ENCODE data around the gene CNTNAP5. TPM values are rescaled to one million over a fixed set of nuclear protein-coding genes. Genes with fewer than 3 reads are reported as not detected.

CNTNAP5 gene
- total and polyA plus RNA-seq, 2 donors (not counting 3 experiments of a cell fraction or from before 2014, with no cell fraction given) = not detected

DNA sequence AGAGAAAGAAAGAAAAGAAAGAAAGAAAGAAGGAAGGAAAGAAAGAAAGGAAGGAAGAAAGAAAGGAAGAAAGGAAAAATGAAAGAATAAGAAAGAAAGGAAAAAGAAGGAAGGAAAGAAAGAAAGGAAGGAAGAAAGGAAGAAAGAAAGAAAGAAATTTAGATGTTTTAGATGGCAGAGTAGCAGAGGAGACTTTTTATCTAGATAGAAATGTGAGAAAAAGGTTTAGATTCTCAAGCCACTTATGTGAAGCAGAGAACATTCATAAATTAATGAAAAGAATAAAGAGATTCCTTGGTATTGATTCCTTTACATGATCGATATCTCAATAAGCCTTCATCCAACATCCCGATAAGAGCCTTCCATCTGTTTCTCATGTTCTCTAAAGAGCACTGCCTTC, 513.5 kb downstream of the CNTNAP5 start:
- H4K20me1 ChIP-seq (replicated peaks; ENCODE audit: control insufficient read depth, extremely low read depth, insufficient read depth, low read length) = no peaks in the 10 kb centered on the region
- no peak overlapping the region for H3K9ac ChIP-seq (replicated peaks; ENCODE audit: extremely low read depth, insufficient read depth, low read length)
- no TSS peak for BruUV-seq (replicated peaks)
- H3K9me1 ChIP-seq (replicated peaks; ENCODE audit: control insufficient read depth, extremely low read depth, insufficient read depth, low read length) = no peaks in the 10 kb centered on the region
- H3K4me1 ChIP-seq (ENCODE audit: control insufficient read depth, extremely low read depth, insufficient read depth, low read length) = no peaks in the 10 kb centered on the region
- H3K27ac ChIP-seq (ENCODE audit: insufficient read depth, low read depth, low read length) = no peak overlapping the region
- no peaks in the 10 kb centered on the region for H3K79me2 ChIP-seq (ENCODE audit: control insufficient read depth, insufficient read depth, low read length)
- ChIA-PET CTCF (no interaction called here), POLR2A (no interaction called here)
- H3K36me3 ChIP-seq (ENCODE audit: control insufficient read depth in 2 of 2, extremely low read depth in 1 of 2, insufficient read depth in 2 of 2, low read length in 2 of 2) = no peaks in the 10 kb centered on the region
- DNase-seq (ENCODE audit: low read depth, low spot score) = no peak
- no peak overlapping the region for H2AFZ ChIP-seq (ENCODE audit: low read depth, low read length)
- H3K9me3 ChIP-seq (replicated peaks; ENCODE audit: control insufficient read depth, insufficient read depth, low read length) = peaks cover 8% of the 10 kb centered on the region
- H3K27me3 ChIP-seq (ENCODE audit: control insufficient read depth in 2 of 2, insufficient read depth in 2 of 2, low read length in 2 of 2) = no peaks in the 10 kb centered on the region
- intact Hi-C loops (cut with micrococcal nuclease) = no loop called here
- H3K4me2 ChIP-seq (ENCODE audit: insufficient read depth, low read length) = no peak overlapping the region
- dilution Hi-C loops (cut with MboI; ENCODE audit: extremely low pct_ligation_motif_present, low sequenced_read_pairs) = no loop called here
- no peak for FAIRE-seq
- TF ChIP-seq POLR2AphosphoS5 (IDR thresholded peaks at IDR 0.05; ENCODE audit: insufficient read depth, low read depth, low read length) (no peak), MYC (IDR thresholded peaks at IDR 0.05; ENCODE audit: low read depth, low read length) (no peak), POLR2A (IDR thresholded peaks at IDR 0.05; ENCODE audit: low read depth, low read length) (no peak)
- H3K4me3 ChIP-seq (replicated peaks in 1 of 3; ENCODE audit: insufficient read depth in 1 of 3, low read depth in 1 of 3, low read length in 3 of 3) = no peak overlapping the region

DNA sequence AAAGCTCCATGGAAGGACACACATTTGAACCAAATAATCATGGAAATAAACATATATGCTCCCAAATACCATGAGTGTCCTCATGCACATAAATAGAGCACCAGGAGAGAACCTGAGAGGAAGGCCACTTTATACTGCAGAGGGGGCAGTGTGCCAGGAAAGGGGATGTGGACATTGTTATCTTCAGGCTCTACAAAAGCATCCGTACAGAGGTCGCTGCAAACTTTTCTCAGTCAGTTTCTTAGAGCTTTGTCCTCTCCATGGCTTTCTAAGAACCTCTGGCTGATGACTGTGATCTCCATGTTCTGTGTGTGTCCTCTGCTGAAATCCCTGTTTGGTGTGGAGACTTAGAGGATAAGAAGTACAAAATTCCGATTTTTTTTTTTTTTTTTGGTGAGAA, 515.7 kb downstream of the CNTNAP5 start:
- no peaks in the 10 kb centered on the region for H3K4me1 ChIP-seq (ENCODE audit: control insufficient read depth, extremely low read depth, insufficient read depth, low read length)
- H3K4me2 ChIP-seq (ENCODE audit: insufficient read depth, low read length) = no peak overlapping the region
- FAIRE-seq (no peak), DNase-seq (ENCODE audit: low read depth, low spot score) (no peak)
- dilution Hi-C loops (cut with MboI; ENCODE audit: extremely low pct_ligation_motif_present, low sequenced_read_pairs) (no loop called here), intact Hi-C loops (cut with micrococcal nuclease) (no loop called here)
- H3K4me3 ChIP-seq (replicated peaks in 1 of 3; ENCODE audit: insufficient read depth in 1 of 3, low read depth in 1 of 3, low read length in 3 of 3) = no peak overlapping the region
- no peaks in the 10 kb centered on the region for H3K9me1 ChIP-seq (replicated peaks; ENCODE audit: control insufficient read depth, extremely low read depth, insufficient read depth, low read length)
- H3K9ac ChIP-seq (replicated peaks; ENCODE audit: extremely low read depth, insufficient read depth, low read length) = no peak overlapping the region
- H3K27me3 ChIP-seq (ENCODE audit: control insufficient read depth in 2 of 2, insufficient read depth in 2 of 2, low read length in 2 of 2) = no peaks in the 10 kb centered on the region
- ChIA-PET POLR2A (no interaction called here), CTCF (no interaction called here)
- H3K27ac ChIP-seq (ENCODE audit: insufficient read depth, low read depth, low read length) = no peak overlapping the region
- no peaks in the 10 kb centered on the region for H4K20me1 ChIP-seq (replicated peaks; ENCODE audit: control insufficient read depth, extremely low read depth, insufficient read depth, low read length)
- TF ChIP-seq, protein P1, sequence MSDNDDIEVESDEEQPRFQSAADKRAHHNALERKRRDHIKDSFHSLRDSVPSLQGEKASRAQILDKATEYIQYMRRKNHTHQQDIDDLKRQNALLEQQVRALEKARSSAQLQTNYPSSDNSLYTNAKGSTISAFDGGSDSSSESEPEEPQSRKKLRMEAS (IDR thresholded peaks at IDR 0.05; ENCODE audit: insufficient read depth, insufficient read length) = no peak
- TF ChIP-seq POLR2A (IDR thresholded peaks at IDR 0.05; ENCODE audit: low read depth, low read length) (no peak), MYC (IDR thresholded peaks at IDR 0.05; ENCODE audit: low read depth, low read length) (no peak), POLR2AphosphoS5 (IDR thresholded peaks at IDR 0.05; ENCODE audit: insufficient read depth, low read depth, low read length) (no peak), FOS (IDR thresholded peaks at IDR 0.05; ENCODE audit: borderline replicate concordance, insufficient read depth, low read length) (no peak), JUN (IDR thresholded peaks at IDR 0.05; ENCODE audit: borderline replicate concordance, insufficient read depth, insufficient read length, low read depth) (no peak), GATA2 (IDR thresholded peaks at IDR 0.05; ENCODE audit: insufficient read depth, insufficient read length, low read depth, low read length) (no peak), EZH2 (IDR thresholded peaks at IDR 0.05; ENCODE audit: borderline replicate concordance, low read depth, low read length, severe bottlenecking) (no peak)
- TF ChIP-seq, protein P2, sequence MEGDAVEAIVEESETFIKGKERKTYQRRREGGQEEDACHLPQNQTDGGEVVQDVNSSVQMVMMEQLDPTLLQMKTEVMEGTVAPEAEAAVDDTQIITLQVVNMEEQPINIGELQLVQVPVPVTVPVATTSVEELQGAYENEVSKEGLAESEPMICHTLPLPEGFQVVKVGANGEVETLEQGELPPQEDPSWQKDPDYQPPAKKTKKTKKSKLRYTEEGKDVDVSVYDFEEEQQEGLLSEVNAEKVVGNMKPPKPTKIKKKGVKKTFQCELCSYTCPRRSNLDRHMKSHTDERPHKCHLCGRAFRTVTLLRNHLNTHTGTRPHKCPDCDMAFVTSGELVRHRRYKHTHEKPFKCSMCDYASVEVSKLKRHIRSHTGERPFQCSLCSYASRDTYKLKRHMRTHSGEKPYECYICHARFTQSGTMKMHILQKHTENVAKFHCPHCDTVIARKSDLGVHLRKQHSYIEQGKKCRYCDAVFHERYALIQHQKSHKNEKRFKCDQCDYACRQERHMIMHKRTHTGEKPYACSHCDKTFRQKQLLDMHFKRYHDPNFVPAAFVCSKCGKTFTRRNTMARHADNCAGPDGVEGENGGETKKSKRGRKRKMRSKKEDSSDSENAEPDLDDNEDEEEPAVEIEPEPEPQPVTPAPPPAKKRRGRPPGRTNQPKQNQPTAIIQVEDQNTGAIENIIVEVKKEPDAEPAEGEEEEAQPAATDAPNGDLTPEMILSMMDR (IDR thresholded peaks at IDR 0.05; ENCODE audit: extremely low read depth in 1 of 2, insufficient read depth in 1 of 2, low read depth in 1 of 2, low read length in 2 of 2) = no peak
- H3K36me3 ChIP-seq (ENCODE audit: control insufficient read depth in 2 of 2, extremely low read depth in 1 of 2, insufficient read depth in 2 of 2, low read length in 2 of 2) = no peaks in the 10 kb centered on the region
- H3K79me2 ChIP-seq (ENCODE audit: control insufficient read depth, insufficient read depth, low read length) = no peaks in the 10 kb centered on the region
- peaks cover 12% of the 10 kb centered on the region for H3K9me3 ChIP-seq (replicated peaks; ENCODE audit: control insufficient read depth, insufficient read depth, low read length)
- BruUV-seq (replicated peaks) = no TSS peak
- no peak overlapping the region for H2AFZ ChIP-seq (ENCODE audit: low read depth, low read length)

All from endothelial cell of umbilical vein (primary cell).